Ectodermal cell (in vitro differentiated cells): ENCODE data around the gene DZANK1.
"Not testable (repeated sequence)": the region's sequence is repeated elsewhere in the genome, so short reads cannot be mapped to it uniquely, and the experiment has no call there.

Experiments
- H3K27ac ChIP-seq: 2 replicates; pipeline ENCODE4 v1.7.0; 2013; ENCODE audit warnings: mild to moderate bottlenecking, low read depth, low read length; ENCODE audit not compliant: insufficient read depth, poor library complexity, severe bottlenecking
- H3K27me3 ChIP-seq: 2 replicates; pipeline ENCODE4 v1.7.0; 2013; ENCODE audit warnings: mild to moderate bottlenecking, low read length; ENCODE audit not compliant: insufficient read depth, control insufficient read depth, poor library complexity, severe bottlenecking
- H3K36me3 ChIP-seq: one replicate; pipeline ENCODE4 v1.7.0; 2013; ENCODE audit warnings: low read length; ENCODE audit not compliant: control insufficient read depth, insufficient read depth
- H3K4me1 ChIP-seq: one replicate; pipeline ENCODE4 v1.7.0; 2013; ENCODE audit warnings: low read length; ENCODE audit not compliant: control insufficient read depth, insufficient read depth
- H3K4me3 ChIP-seq: 2 replicates; pipeline ENCODE4 v1.7.0; 2013; ENCODE audit warnings: low read depth, low read length, control low read depth; ENCODE audit not compliant: insufficient read depth
- H3K9me3 ChIP-seq: 2 replicates; pipeline ENCODE4 v1.7.0; 2013; ENCODE audit warnings: mild to moderate bottlenecking, low read length, moderate library complexity; ENCODE audit not compliant: control insufficient read depth
- WGBS, 2 experiments: methylation state at CpG; one replicate each; pipeline ENCODE4 v1.1.7; 2013; ENCODE audit warnings: missing lambda C conversion rate in 2 of 2; 5-methylcytosine and 5-hydroxymethylcytosine counted together

DZANK1 gene

GRCh38 chr20:18359854-18360253 is 107.0 kb downstream of the DZANK1 start:
- Histone ChIP-seq H3K4me1 (no peaks in the 10 kb centered on the region), H3K9me3 (no peaks in the 10 kb centered on the region), H3K36me3 (no peaks in the 10 kb centered on the region), H3K4me3 (no peak overlapping the region), H3K27ac (no peak overlapping the region), H3K27me3 (no peaks in the 10 kb centered on the region)
- 81 to 100% methylated on average over 1 of the region's 1 CpG for WGBS, 2 experiments

GRCh38 chr20:18349749-18350148 is 117.1 kb downstream of the DZANK1 start:
- H3K9me3 ChIP-seq, H3K27ac ChIP-seq: not testable (repeated sequence)
- 42 to 63% methylated on average over 2 to 3 of the region's 3 CpGs for WGBS, 2 experiments

More at GRCh38 chr20:18349749-18350148, 117.1 kb downstream of the DZANK1 start:
- not testable (repeated sequence) for H3K27me3 ChIP-seq, H3K4me1 ChIP-seq, H3K36me3 ChIP-seq, H3K4me3 ChIP-seq
